A549 (cell line): ENCODE data around the gene TP53BP1.

Experiments used
- BCL3 ChIP-seq: fragments of >200 bp; sonication (Bioruptor Twin); formaldehyde crosslinking; IDR thresholded peaks from 3 replicates; pipeline ENCODE4 v1.6.1; 2016
- CEBPB ChIP-seq, 2 experiments: fragments of >200 bp in 1 of 2; sonication (Bioruptor Twin) in 1 of 2; formaldehyde crosslinking in 1 of 2; IDR thresholded peaks; 2 replicates each; pipeline ENCODE4 v1.6.1; 2012 to 2016
- ESRRA ChIP-seq: fragments of 150-350 bp; IDR thresholded peaks from 2 replicates; pipeline ENCODE4 v1.6.1; 2014; ENCODE audit warnings: mild to moderate bottlenecking, low read length, borderline replicate concordance
- PBX3 ChIP-seq: IDR thresholded peaks from 2 replicates; pipeline ENCODE4 v1.6.1; 2012
- POLR2A ChIP-seq: IDR thresholded peaks from 2 replicates; pipeline ENCODE4 v1.6.1; 2012; ENCODE audit warnings: mild to moderate bottlenecking, low read length
- USF2 ChIP-seq: fragments of 450-650 bp; IDR thresholded peaks from 2 replicates; pipeline ENCODE4 v1.6.1; 2014; ENCODE audit warnings: antibody characterized with exemption
- TF ChIP-seq, protein P1 (sequence below): fragments of 250-450 bp; sonication (Bioruptor Pico); IDR thresholded peaks from 2 replicates; pipeline ENCODE4 v1.5.0; 2021; ENCODE audit warnings: mild to moderate bottlenecking, moderate library complexity, borderline replicate concordance
- TF ChIP-seq, protein P2 (sequence below): IDR thresholded peaks from 2 replicates; pipeline ENCODE4 v1.6.1; 2012
- TF ChIP-seq, protein P3 (sequence below): IDR thresholded peaks from 2 replicates; pipeline ENCODE4 v1.6.1; 2012; ENCODE audit warnings: low read depth, borderline replicate concordance
- TF ChIP-seq, protein P4 (sequence below): fragments of >200 bp; sonication (Bioruptor Twin); formaldehyde crosslinking; IDR thresholded peaks from 3 replicates; pipeline ENCODE4 v1.5.1; 2016

GRCh38 chr15:43403616-43404015 lies 89.3 kb downstream of the TP53BP1 start:
- TF ChIP-seq, protein P1, sequence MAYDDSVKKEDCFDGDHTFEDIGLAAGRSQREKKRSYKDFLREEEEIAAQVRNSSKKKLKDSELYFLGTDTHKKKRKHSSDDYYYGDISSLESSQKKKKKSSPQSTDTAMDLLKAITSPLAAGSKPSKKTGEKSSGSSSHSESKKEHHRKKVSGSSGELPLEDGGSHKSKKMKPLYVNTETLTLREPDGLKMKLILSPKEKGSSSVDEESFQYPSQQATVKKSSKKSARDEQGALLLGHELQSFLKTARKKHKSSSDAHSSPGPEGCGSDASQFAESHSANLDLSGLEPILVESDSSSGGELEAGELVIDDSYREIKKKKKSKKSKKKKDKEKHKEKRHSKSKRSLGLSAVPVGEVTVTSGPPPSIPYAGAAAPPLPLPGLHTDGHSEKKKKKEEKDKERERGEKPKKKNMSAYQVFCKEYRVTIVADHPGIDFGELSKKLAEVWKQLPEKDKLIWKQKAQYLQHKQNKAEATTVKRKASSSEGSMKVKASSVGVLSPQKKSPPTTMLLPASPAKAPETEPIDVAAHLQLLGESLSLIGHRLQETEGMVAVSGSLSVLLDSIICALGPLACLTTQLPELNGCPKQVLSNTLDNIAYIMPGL (CRISPR knock-in tag) = no peak
- TF ChIP-seq, protein P2, sequence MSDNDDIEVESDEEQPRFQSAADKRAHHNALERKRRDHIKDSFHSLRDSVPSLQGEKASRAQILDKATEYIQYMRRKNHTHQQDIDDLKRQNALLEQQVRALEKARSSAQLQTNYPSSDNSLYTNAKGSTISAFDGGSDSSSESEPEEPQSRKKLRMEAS = no peak
- TF ChIP-seq CEBPB (IDR thresholded peaks at IDR 0.05) (no peak), USF2 (no peak), PBX3 (no peak), POLR2A (no peak), BCL3 (no peak), ESRRA (no peak)
- TF ChIP-seq, protein P3, sequence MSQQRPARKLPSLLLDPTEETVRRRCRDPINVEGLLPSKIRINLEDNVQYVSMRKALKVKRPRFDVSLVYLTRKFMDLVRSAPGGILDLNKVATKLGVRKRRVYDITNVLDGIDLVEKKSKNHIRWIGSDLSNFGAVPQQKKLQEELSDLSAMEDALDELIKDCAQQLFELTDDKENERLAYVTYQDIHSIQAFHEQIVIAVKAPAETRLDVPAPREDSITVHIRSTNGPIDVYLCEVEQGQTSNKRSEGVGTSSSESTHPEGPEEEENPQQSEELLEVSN = no peak
- TF ChIP-seq, protein P4, sequence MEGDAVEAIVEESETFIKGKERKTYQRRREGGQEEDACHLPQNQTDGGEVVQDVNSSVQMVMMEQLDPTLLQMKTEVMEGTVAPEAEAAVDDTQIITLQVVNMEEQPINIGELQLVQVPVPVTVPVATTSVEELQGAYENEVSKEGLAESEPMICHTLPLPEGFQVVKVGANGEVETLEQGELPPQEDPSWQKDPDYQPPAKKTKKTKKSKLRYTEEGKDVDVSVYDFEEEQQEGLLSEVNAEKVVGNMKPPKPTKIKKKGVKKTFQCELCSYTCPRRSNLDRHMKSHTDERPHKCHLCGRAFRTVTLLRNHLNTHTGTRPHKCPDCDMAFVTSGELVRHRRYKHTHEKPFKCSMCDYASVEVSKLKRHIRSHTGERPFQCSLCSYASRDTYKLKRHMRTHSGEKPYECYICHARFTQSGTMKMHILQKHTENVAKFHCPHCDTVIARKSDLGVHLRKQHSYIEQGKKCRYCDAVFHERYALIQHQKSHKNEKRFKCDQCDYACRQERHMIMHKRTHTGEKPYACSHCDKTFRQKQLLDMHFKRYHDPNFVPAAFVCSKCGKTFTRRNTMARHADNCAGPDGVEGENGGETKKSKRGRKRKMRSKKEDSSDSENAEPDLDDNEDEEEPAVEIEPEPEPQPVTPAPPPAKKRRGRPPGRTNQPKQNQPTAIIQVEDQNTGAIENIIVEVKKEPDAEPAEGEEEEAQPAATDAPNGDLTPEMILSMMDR = no peak
